Keratinocyte (primary cell): ENCODE data around the gene STIMATE. TPM values are rescaled to one million over a fixed set of nuclear protein-coding genes. Genes with fewer than 3 reads are reported as not detected.

ENCODE experiments used
- DNase-seq: peaks from one replicate; pipeline ENCODE4 v3.0.0-alpha.2; 2011; ENCODE audit warnings: low read depth, missing footprints, low spot score
- FAIRE-seq: peaks from 2 replicates; lab custom pipeline; 2011; peaks lifted over from hg19 to GRCh38; lab: Jason Lieb, UNC
- H2AFZ ChIP-seq: 2 replicates; pipeline ENCODE4 v1.6.0; 2012; ENCODE audit warnings: low read length, control low read depth, inconsistent platforms; ENCODE audit not compliant: control insufficient read depth
- H3K27ac ChIP-seq: 2 replicates; pipeline ENCODE4 v1.5.1; 2011; ENCODE audit warnings: low read length; ENCODE audit not compliant: control insufficient read depth, insufficient read depth
- H3K27me3 ChIP-seq: 3 replicates; pipeline ENCODE4 v1.6.0; 2011; ENCODE audit warnings: low read length; ENCODE audit not compliant: control insufficient read depth, insufficient read depth; ENCODE audit errors: extremely low read depth
- H3K36me3 ChIP-seq, 2 experiments: 2 replicates in 1 of 2; 3 replicates in 1 of 2; pipeline ENCODE4 v1.5.1; 2011; ENCODE audit warnings: low read length in 2 of 2, mild to moderate bottlenecking in 1 of 2; ENCODE audit not compliant: control insufficient read depth in 2 of 2, insufficient read depth in 2 of 2; ENCODE audit errors: extremely low read depth in 1 of 2
- H3K4me1 ChIP-seq: 3 replicates; pipeline ENCODE4 v1.5.1; 2011; ENCODE audit warnings: low read length; ENCODE audit not compliant: control insufficient read depth, insufficient read depth; ENCODE audit errors: extremely low read depth
- H3K4me2 ChIP-seq: 3 replicates; pipeline ENCODE4 v1.6.0; 2011; ENCODE audit warnings: low read depth, low read length; ENCODE audit not compliant: control insufficient read depth, insufficient read depth; ENCODE audit errors: extremely low read depth
- H3K4me3 ChIP-seq, 3 experiments: fragments of 200-600 bp in 1 of 3; sonication (generic) in 1 of 3; 2 replicates in 2 of 3; 3 replicates in 1 of 3; pipeline ENCODE4 v1.5.1; 2011 to 2016; ENCODE audit warnings: low read length in 3 of 3, mild to moderate bottlenecking in 3 of 3, control low read depth in 2 of 3, inconsistent platforms in 1 of 3, low read depth in 1 of 3, mixed read lengths in 1 of 3, mixed run types in 1 of 3, moderate library complexity in 1 of 3; ENCODE audit not compliant: control insufficient read depth in 2 of 3, insufficient read depth in 2 of 3; ENCODE audit errors: extremely low read depth in 1 of 3
- H3K79me2 ChIP-seq: 2 replicates; pipeline ENCODE4 v1.6.0; 2012; ENCODE audit warnings: low read length; ENCODE audit not compliant: control insufficient read depth, insufficient read depth
- H3K9ac ChIP-seq: 3 replicates; pipeline ENCODE4 v1.6.0; 2011; ENCODE audit warnings: low read length; ENCODE audit not compliant: control insufficient read depth, insufficient read depth; ENCODE audit errors: extremely low read depth
- H3K9me1 ChIP-seq: 3 replicates; pipeline ENCODE4 v1.6.0; 2011; ENCODE audit warnings: low read length; ENCODE audit not compliant: control insufficient read depth, insufficient read depth; ENCODE audit errors: extremely low read depth
- H3K9me3 ChIP-seq: 2 replicates; pipeline ENCODE4 v1.5.1; 2012; ENCODE audit warnings: low read depth, low read length; ENCODE audit not compliant: control insufficient read depth
- H4K20me1 ChIP-seq: 3 replicates; pipeline ENCODE4 v1.6.0; 2011; ENCODE audit warnings: low read length; ENCODE audit not compliant: control insufficient read depth, insufficient read depth; ENCODE audit errors: extremely low read depth
- EZH2 ChIP-seq: IDR thresholded peaks from one replicate; pipeline ENCODE4 v1.6.1; 2012; ENCODE audit warnings: inconsistent platforms, mild to moderate bottlenecking, low read length, moderate library complexity
- dilution Hi-C: fragments of 300-500 bp; cut with MboI; formaldehyde crosslinking; loops from one replicate; pipeline ENCODE4 v1.7.0; 2020; ENCODE audit warnings: low sequenced_read_pairs; ENCODE audit not compliant: extremely low pct_ligation_motif_present
- polyA plus RNA-seq, 5 experiments: library from polyadenylated mRNA; depleted of rRNA in 3 of 5; stranded (reverse) in 3 of 5; stranded (forward) in 1 of 5; unstranded in 1 of 5; fragments of >200 nt; gene quantifications; 1 replicate in 1 of 5; 2 replicates in 3 of 5; 3 replicates in 1 of 5; pipeline versions ENCODE4 v1.2.1 to v1.2.3, GENCODE V29; 2011 to 2012; ENCODE audit warnings: missing spikeins in 2 of 5, low read depth in 1 of 5, low replicate concordance in 1 of 5
- TF ChIP-seq, protein P1 (sequence below), 3 experiments: IDR thresholded peaks in 1 of 3; conservative IDR thresholded peaks in 1 of 3; optimal IDR thresholded peaks in 1 of 3; 2 replicates in 2 of 3; 3 replicates in 1 of 3; pipeline versions ENCODE3 to v1.5.1; 2011; ENCODE audit warnings: low read length in 3 of 3, mild to moderate bottlenecking in 3 of 3, moderate library complexity in 2 of 3, control low read depth in 1 of 3, inconsistent platforms in 1 of 3; ENCODE audit not compliant: insufficient read depth in 2 of 3; ENCODE audit errors: extremely low read depth in 1 of 3

Gene STIMATE
- polyA plus RNA-seq, 1 donor (not counting 4 experiments of a cell fraction or from before 2014, with no cell fraction given): 8.2 TPM

DNA sequence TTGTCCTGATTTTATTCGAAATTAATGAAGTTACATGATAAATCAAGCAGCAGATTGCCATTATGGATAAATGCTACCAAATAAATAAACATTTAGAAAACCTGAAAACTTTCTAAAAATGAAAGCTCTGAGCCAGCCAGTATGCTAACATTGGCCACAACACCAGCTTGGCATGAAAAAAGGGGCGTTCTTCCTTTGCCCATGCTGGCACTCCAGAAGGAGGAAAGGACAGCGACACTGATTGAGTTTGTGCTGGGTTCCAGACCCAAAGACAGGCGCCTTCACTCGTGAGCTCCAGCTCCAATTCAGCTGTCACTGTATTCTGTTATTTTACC is 5.1 kb downstream of the STIMATE start:
- Histone ChIP-seq H3K4me1 (peaks cover 14% of the 10 kb centered on the region), H3K27ac (no peak overlapping the region), H3K9me3 (no peaks in the 10 kb centered on the region), H3K4me3 (no peak overlapping the region), H2AFZ (no peak overlapping the region), H3K27me3 (no peaks in the 10 kb centered on the region), H3K9me1 (peaks cover 2% of the 10 kb centered on the region), H3K36me3 (peaks cover 1 to 6% of the 10 kb centered on the region in 2 experiments), H3K9ac (no peak overlapping the region), H4K20me1 (peaks cover 2% of the 10 kb centered on the region), H3K4me2 (no peak overlapping the region), H3K79me2 (peaks cover 36% of the 10 kb centered on the region)
- TF ChIP-seq, protein P1, sequence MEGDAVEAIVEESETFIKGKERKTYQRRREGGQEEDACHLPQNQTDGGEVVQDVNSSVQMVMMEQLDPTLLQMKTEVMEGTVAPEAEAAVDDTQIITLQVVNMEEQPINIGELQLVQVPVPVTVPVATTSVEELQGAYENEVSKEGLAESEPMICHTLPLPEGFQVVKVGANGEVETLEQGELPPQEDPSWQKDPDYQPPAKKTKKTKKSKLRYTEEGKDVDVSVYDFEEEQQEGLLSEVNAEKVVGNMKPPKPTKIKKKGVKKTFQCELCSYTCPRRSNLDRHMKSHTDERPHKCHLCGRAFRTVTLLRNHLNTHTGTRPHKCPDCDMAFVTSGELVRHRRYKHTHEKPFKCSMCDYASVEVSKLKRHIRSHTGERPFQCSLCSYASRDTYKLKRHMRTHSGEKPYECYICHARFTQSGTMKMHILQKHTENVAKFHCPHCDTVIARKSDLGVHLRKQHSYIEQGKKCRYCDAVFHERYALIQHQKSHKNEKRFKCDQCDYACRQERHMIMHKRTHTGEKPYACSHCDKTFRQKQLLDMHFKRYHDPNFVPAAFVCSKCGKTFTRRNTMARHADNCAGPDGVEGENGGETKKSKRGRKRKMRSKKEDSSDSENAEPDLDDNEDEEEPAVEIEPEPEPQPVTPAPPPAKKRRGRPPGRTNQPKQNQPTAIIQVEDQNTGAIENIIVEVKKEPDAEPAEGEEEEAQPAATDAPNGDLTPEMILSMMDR (optimal IDR thresholded peaks at IDR 0.05 in 1 of 3, IDR thresholded peaks at IDR 0.05 in 1 of 3, conservative IDR thresholded peaks at IDR 0.05 in 1 of 3; ENCODE audit: extremely low read depth in 1 of 3, insufficient read depth in 2 of 3, low read length in 3 of 3): no peak
- TF ChIP-seq EZH2: no peak
- no peak for DNase-seq
- FAIRE-seq: no peak
- dilution Hi-C loops: no loop called here

DNA sequence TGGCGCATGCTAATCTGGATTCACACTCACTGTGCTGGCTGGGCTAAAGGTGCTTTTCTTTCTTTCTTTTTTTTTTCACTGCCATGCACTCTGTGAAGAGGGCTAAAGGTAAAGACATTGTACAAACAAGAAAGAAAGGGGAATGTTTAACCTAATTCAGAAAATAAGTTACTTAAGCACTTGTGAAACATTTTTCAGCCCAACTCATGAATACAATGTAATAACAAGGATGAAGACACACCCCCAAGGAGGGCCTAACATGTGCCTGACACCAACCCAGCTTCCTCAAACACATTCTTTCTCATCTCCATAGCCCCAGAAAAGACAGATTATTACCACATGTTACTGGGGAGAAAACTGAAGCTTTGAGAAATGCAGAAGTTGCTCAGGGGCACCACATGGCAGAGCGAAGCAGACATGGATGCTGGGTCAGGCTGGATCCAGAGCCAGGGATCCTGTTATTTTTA is 5.7 kb downstream of the STIMATE start:
- dilution Hi-C loops: no loop called here
- H3K27me3 ChIP-seq: no peaks in the 10 kb centered on the region
- H3K9me1 ChIP-seq: peaks cover 2% of the 10 kb centered on the region
- DNase-seq (no peak), FAIRE-seq (no peak)
- peaks cover 16% of the 10 kb centered on the region for H3K4me1 ChIP-seq
- H3K4me2 ChIP-seq: no peak overlapping the region
- peaks cover 2% of the 10 kb centered on the region for H4K20me1 ChIP-seq
- H3K4me3 ChIP-seq: no peak overlapping the region
- no peak overlapping the region for H2AFZ ChIP-seq
- peaks cover 1 to 6% of the 10 kb centered on the region in 2 experiments for H3K36me3 ChIP-seq
- TF ChIP-seq EZH2: no peak
- TF ChIP-seq, protein P1 (optimal IDR thresholded peaks at IDR 0.05 in 1 of 3, IDR thresholded peaks at IDR 0.05 in 1 of 3, conservative IDR thresholded peaks at IDR 0.05 in 1 of 3; ENCODE audit: extremely low read depth in 1 of 3, insufficient read depth in 2 of 3, low read length in 3 of 3): no peak
- H3K27ac ChIP-seq: no peak overlapping the region
- H3K9me3 ChIP-seq: no peaks in the 10 kb centered on the region
- no peak overlapping the region for H3K9ac ChIP-seq
- peaks cover 35% of the 10 kb centered on the region for H3K79me2 ChIP-seq
